CD1c-positive myeloid dendritic cell (primary cell): ENCODE data around the gene TMSB15B.
"Not testable (repeated sequence)": the region's sequence is repeated elsewhere in the genome, so short reads cannot be mapped to it uniquely, and the experiment has no call there.

Experiments
- DNase-seq: peaks from one replicate; pipeline ENCODE4 v3.0.0-alpha.2; 2016; ENCODE audit errors: extremely low spot score

TMSB15B gene

GRCh38 chrX:103962411-103963278 lies at the start of gene TMSB15B:
Gene TMSB15B (plus strand): TSS chrX:103962627.
- not testable (repeated sequence) for DNase-seq

GRCh38 chrX:103913356-103914020 lies 48.9 kb upstream of the TMSB15B start:
- DNase-seq, result no peak

GRCh38 chrX:103918050-103918449 lies 44.4 kb upstream of the TMSB15B start:
- DNase-seq, result peak; percentile 33

GRCh38 chrX:103918571-103919269 lies 43.7 kb upstream of the TMSB15B start:
- DNase-seq, result peak; percentile 60

- peak; percentile 10 for DNase-seq
Measured at GRCh38 chrX:103919270-103919637, 43.2 kb upstream of the TMSB15B start.

GRCh38 chrX:103920515-103920914 lies 41.9 kb upstream of the TMSB15B start:
- DNase-seq, result not testable (repeated sequence)

GRCh38 chrX:103927030-103927429 lies 35.4 kb upstream of the TMSB15B start:
- DNase-seq, result no peak

- DNase-seq, result no peak
Measured at GRCh38 chrX:103927633-103928032, 34.8 kb upstream of the TMSB15B start.

GRCh38 chrX:103932133-103932532 lies 30.3 kb upstream of the TMSB15B start:
- DNase-seq, result no peak

GRCh38 chrX:103940257-103940656 lies 22.2 kb upstream of the TMSB15B start:
- not testable (repeated sequence) for DNase-seq

- DNase-seq, result peak; percentile 26
Measured at GRCh38 chrX:103941201-103941975, 21.0 kb upstream of the TMSB15B start.

GRCh38 chrX:103949506-103949905 lies 12.9 kb upstream of the TMSB15B start:
- no peak for DNase-seq

GRCh38 chrX:103953353-103953752 lies 9.1 kb upstream of the TMSB15B start:
- no peak for DNase-seq

GRCh38 chrX:103954259-103954658 lies 8.2 kb upstream of the TMSB15B start:
- DNase-seq, result no peak

GRCh38 chrX:103960599-103960998 lies 1.8 kb upstream of the TMSB15B start:
- DNase-seq, result not testable (repeated sequence)

GRCh38 chrX:103983508-103983907 lies 21.1 kb downstream of the TMSB15B start:
- DNase-seq, result not testable (repeated sequence)

- no peak for DNase-seq
Measured at GRCh38 chrX:103999234-103999633, 36.8 kb downstream of the TMSB15B start.

- DNase-seq, result no peak
Measured at GRCh38 chrX:104008831-104009230, 46.4 kb downstream of the TMSB15B start.

- DNase-seq, result no peak
Measured at GRCh38 chrX:104013158-104013557, 50.7 kb downstream of the TMSB15B start.

GRCh38 chrX:104013606-104014005 lies 51.2 kb downstream of the TMSB15B start, which contains the start of gene H2BW1:
Gene H2BW1 (minus strand): TSS chrX:104013708. CDS start chrX:104013576, 132 bp downstream.
- DNase-seq, result no peak

GRCh38 chrX:104015576-104015975 lies 53.1 kb downstream of the TMSB15B start:
- not testable (repeated sequence) for DNase-seq
